ENCODE results near the gene MUC5AC. TPM values are rescaled to one million over a fixed set of nuclear protein-coding genes. Genes with fewer than 3 reads are reported as not detected.
A peak's percentile ranks its signal among the peaks of the same experiment; 100 is the strongest.
"Not testable (repeated sequence)": the region's sequence is repeated elsewhere in the genome, so short reads cannot be mapped to it uniquely, and the experiment has no call there.

MUC5AC gene
- total RNA-seq, 1 donor from 2014 or later: 1.4 TPM

- Mint-ChIP-seq H3K27me3 (peaks cover 4% of the 10 kb centered on the region), H3K9me3 (no peaks in the 10 kb centered on the region), H3K36me3 (no peaks in the 10 kb centered on the region), H3K4me3 (no peak overlapping the region), H3K27ac (no peak overlapping the region), H3K4me1 (ENCODE audit: unreplicated experiment) (peaks cover 5% of the 10 kb centered on the region)
- TF ChIP-seq CTCF (conservative IDR thresholded peaks at IDR 0.05): no peak
- peak; percentile 66 for DNase-seq (ENCODE audit: extremely low spot score, unreplicated experiment)
Measured at GRCh38 chr11:1153105-1153950, 4.4 kb upstream of the MUC5AC start.

- Mint-ChIP-seq H3K27ac (no peak overlapping the region), H3K9me3 (no peaks in the 10 kb centered on the region), H3K4me1 (ENCODE audit: unreplicated experiment) (peaks cover 5% of the 10 kb centered on the region), H3K4me3 (no peak overlapping the region), H3K27me3 (peaks cover 4% of the 10 kb centered on the region), H3K36me3 (no peaks in the 10 kb centered on the region)
- no peak for TF ChIP-seq CTCF (conservative IDR thresholded peaks at IDR 0.05)
- peak; percentile 68 for DNase-seq (ENCODE audit: extremely low spot score, unreplicated experiment)
Measured at GRCh38 chr11:1153951-1154493, 3.7 kb upstream of the MUC5AC start.

GRCh38 chr11:1154656-1155055 is 3.1 kb upstream of the MUC5AC start:
- not testable (repeated sequence) for H3K27ac Mint-ChIP-seq; H3K4me1 Mint-ChIP-seq (ENCODE audit: unreplicated experiment); H3K36me3 Mint-ChIP-seq; H3K27me3 Mint-ChIP-seq; DNase-seq (ENCODE audit: extremely low spot score, unreplicated experiment); H3K4me3 Mint-ChIP-seq; H3K9me3 Mint-ChIP-seq

- no peaks in the 10 kb centered on the region for H3K9me3 Mint-ChIP-seq
- H3K4me1 Mint-ChIP-seq (ENCODE audit: unreplicated experiment): peaks cover 5% of the 10 kb centered on the region
- no peak overlapping the region for H3K27ac Mint-ChIP-seq
- H3K4me3 Mint-ChIP-seq: no peak overlapping the region
- no peak for TF ChIP-seq CTCF (conservative IDR thresholded peaks at IDR 0.05)
- H3K36me3 Mint-ChIP-seq: no peaks in the 10 kb centered on the region
- DNase-seq (ENCODE audit: extremely low spot score, unreplicated experiment): no peak
- peaks cover 4% of the 10 kb centered on the region for H3K27me3 Mint-ChIP-seq
Measured at GRCh38 chr11:1155274-1155693, 2.5 kb upstream of the MUC5AC start.

GRCh38 chr11:1156506-1157340 is 1.0 kb upstream of the MUC5AC start:
- H3K27ac Mint-ChIP-seq: no peak overlapping the region
- DNase-seq (ENCODE audit: extremely low spot score, unreplicated experiment): peak; percentile 52
- TF ChIP-seq CTCF (conservative IDR thresholded peaks at IDR 0.05): no peak
- no peaks in the 10 kb centered on the region for H3K9me3 Mint-ChIP-seq
- H3K4me3 Mint-ChIP-seq: no peak overlapping the region
- no peaks in the 10 kb centered on the region for H3K27me3 Mint-ChIP-seq
- H3K4me1 Mint-ChIP-seq (ENCODE audit: unreplicated experiment): no peaks in the 10 kb centered on the region
- H3K36me3 Mint-ChIP-seq: no peaks in the 10 kb centered on the region

GRCh38 chr11:1157341-1157644 is 460 bp upstream of the MUC5AC start:
- H3K27ac Mint-ChIP-seq: no peak overlapping the region
- no peaks in the 10 kb centered on the region for H3K36me3 Mint-ChIP-seq
- H3K4me3 Mint-ChIP-seq: no peak overlapping the region
- TF ChIP-seq CTCF (conservative IDR thresholded peaks at IDR 0.05): no peak
- DNase-seq (ENCODE audit: extremely low spot score, unreplicated experiment): no peak
- no peaks in the 10 kb centered on the region for H3K4me1 Mint-ChIP-seq (ENCODE audit: unreplicated experiment)
- no peaks in the 10 kb centered on the region for H3K9me3 Mint-ChIP-seq
- H3K27me3 Mint-ChIP-seq: no peaks in the 10 kb centered on the region
